ENCODE data around the gene CALHM4. TPM values are rescaled to one million over a fixed set of nuclear protein-coding genes. Genes with fewer than 3 reads are reported as not detected.

CALHM4 gene
- total and polyA plus RNA-seq, 2 of the 8 experiments (the other 6 are each of a cell fraction or from before 2014, with no cell fraction given): not detected

DNA sequence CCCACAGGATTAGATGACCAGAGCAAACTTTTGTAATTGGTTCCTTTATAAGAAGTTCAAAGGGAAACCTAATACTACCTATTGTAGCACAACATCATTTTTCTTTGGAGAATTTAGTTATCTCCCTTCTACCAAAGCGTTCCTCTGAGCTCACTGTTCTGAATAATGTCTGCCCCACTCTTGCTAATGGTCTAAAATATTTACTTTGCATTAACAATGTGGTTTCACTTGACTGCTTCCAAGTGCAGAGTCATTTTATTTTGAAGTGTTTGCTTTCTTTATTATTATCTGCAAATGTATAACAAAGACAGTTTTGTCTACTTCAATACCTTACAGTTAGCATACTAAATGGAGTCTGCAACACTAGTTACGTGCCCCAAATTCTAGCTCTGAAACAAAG is 23.1 kb upstream of the CALHM4 start (continued):
- TF ChIP-seq, protein P1, sequence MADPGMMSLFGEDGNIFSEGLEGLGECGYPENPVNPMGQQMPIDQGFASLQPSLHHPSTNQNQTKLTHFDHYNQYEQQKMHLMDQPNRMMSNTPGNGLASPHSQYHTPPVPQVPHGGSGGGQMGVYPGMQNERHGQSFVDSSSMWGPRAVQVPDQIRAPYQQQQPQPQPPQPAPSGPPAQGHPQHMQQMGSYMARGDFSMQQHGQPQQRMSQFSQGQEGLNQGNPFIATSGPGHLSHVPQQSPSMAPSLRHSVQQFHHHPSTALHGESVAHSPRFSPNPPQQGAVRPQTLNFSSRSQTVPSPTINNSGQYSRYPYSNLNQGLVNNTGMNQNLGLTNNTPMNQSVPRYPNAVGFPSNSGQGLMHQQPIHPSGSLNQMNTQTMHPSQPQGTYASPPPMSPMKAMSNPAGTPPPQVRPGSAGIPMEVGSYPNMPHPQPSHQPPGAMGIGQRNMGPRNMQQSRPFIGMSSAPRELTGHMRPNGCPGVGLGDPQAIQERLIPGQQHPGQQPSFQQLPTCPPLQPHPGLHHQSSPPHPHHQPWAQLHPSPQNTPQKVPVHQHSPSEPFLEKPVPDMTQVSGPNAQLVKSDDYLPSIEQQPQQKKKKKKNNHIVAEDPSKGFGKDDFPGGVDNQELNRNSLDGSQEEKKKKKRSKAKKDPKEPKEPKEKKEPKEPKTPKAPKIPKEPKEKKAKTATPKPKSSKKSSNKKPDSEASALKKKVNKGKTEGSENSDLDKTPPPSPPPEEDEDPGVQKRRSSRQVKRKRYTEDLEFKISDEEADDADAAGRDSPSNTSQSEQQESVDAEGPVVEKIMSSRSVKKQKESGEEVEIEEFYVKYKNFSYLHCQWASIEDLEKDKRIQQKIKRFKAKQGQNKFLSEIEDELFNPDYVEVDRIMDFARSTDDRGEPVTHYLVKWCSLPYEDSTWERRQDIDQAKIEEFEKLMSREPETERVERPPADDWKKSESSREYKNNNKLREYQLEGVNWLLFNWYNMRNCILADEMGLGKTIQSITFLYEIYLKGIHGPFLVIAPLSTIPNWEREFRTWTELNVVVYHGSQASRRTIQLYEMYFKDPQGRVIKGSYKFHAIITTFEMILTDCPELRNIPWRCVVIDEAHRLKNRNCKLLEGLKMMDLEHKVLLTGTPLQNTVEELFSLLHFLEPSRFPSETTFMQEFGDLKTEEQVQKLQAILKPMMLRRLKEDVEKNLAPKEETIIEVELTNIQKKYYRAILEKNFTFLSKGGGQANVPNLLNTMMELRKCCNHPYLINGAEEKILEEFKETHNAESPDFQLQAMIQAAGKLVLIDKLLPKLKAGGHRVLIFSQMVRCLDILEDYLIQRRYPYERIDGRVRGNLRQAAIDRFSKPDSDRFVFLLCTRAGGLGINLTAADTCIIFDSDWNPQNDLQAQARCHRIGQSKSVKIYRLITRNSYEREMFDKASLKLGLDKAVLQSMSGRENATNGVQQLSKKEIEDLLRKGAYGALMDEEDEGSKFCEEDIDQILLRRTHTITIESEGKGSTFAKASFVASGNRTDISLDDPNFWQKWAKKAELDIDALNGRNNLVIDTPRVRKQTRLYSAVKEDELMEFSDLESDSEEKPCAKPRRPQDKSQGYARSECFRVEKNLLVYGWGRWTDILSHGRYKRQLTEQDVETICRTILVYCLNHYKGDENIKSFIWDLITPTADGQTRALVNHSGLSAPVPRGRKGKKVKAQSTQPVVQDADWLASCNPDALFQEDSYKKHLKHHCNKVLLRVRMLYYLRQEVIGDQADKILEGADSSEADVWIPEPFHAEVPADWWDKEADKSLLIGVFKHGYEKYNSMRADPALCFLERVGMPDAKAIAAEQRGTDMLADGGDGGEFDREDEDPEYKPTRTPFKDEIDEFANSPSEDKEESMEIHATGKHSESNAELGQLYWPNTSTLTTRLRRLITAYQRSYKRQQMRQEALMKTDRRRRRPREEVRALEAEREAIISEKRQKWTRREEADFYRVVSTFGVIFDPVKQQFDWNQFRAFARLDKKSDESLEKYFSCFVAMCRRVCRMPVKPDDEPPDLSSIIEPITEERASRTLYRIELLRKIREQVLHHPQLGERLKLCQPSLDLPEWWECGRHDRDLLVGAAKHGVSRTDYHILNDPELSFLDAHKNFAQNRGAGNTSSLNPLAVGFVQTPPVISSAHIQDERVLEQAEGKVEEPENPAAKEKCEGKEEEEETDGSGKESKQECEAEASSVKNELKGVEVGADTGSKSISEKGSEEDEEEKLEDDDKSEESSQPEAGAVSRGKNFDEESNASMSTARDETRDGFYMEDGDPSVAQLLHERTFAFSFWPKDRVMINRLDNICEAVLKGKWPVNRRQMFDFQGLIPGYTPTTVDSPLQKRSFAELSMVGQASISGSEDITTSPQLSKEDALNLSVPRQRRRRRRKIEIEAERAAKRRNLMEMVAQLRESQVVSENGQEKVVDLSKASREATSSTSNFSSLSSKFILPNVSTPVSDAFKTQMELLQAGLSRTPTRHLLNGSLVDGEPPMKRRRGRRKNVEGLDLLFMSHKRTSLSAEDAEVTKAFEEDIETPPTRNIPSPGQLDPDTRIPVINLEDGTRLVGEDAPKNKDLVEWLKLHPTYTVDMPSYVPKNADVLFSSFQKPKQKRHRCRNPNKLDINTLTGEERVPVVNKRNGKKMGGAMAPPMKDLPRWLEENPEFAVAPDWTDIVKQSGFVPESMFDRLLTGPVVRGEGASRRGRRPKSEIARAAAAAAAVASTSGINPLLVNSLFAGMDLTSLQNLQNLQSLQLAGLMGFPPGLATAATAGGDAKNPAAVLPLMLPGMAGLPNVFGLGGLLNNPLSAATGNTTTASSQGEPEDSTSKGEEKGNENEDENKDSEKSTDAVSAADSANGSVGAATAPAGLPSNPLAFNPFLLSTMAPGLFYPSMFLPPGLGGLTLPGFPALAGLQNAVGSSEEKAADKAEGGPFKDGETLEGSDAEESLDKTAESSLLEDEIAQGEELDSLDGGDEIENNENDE (IDR thresholded peaks at IDR 0.05; ENCODE audit: insufficient replicate concordance, low read length): no peak
- TF ChIP-seq SRF (IDR thresholded peaks at IDR 0.05; ENCODE audit: low read depth, low read length) (no peak), TAF1 (IDR thresholded peaks at IDR 0.05; ENCODE audit: low read depth, low read length) (no peak)
